ENCODE data around the gene FXN. TPM values are rescaled to one million over a fixed set of nuclear protein-coding genes. Genes with fewer than 3 reads are reported as not detected.

Gene FXN
- total and polyA plus RNA-seq, 2 donors from 2014 or later, result 12.9 to 21.1 TPM

DNA sequence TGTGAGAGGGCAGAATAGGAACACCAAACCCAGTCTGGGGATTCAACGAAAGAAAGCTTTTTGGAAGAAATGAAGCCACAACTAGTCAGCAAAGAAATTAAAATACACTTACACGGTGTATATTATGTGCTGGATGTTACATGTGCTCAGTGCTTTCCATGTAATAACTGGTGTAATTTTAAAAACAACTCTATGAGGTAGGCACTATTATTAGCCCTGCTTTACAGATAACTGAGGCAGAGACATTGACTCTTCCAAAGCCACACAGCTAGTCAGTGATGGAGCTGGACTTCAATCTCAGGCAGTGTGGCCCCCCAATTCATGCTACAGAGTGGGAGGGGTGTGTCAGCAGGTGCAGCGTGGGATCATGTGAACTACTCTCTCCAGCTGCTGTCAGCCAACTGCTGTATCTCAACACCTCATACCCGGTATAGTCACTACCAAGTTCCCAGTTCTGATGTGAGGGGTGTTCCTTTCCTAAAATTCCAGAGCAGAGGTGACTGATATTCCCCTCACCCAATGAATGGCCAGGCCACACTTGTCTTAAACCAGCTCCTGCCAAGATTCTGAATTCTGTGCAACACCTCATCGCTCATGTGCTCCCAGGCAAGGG, 104.7 kb downstream of the FXN start:
- no peak for TF ChIP-seq CTCF (IDR thresholded peaks at IDR 0.05; ENCODE audit: borderline replicate concordance, extremely low read depth, insufficient read depth)
- H3K4me1 ChIP-seq (ENCODE audit: control insufficient read depth in 2 of 3, insufficient read depth in 2 of 3, low read depth in 1 of 3, low read length in 3 of 3), result peaks cover 0 to 2% (median 0%) of the 10 kb centered on the region in 3 donors
- no peaks in the 10 kb centered on the region for H3K9me3 ChIP-seq (ENCODE audit: control insufficient read depth in 2 of 3, insufficient read depth in 1 of 3, low read length in 3 of 3)
- no peaks in the 10 kb centered on the region for H3K27me3 ChIP-seq (ENCODE audit: control insufficient read depth, insufficient read depth, low read length)
- no peak overlapping the region for H3K9ac ChIP-seq (ENCODE audit: low read length in 3 of 3)
- H3K27ac ChIP-seq (ENCODE audit: low read depth in 2 of 2, low read length in 2 of 2), result no peak overlapping the region
- H3K36me3 ChIP-seq (ENCODE audit: control insufficient read depth in 2 of 3, insufficient read depth in 3 of 3, low read length in 3 of 3), result peaks cover 0 to 6% (median 5%) of the 10 kb centered on the region in 3 donors
- DNase-seq (no peak), FAIRE-seq (no peak)
- intact Hi-C loops (cut with DNase I), result no loop called here
- H3K4me3 ChIP-seq (ENCODE audit: low read length in 3 of 3), result no peak overlapping the region

DNA sequence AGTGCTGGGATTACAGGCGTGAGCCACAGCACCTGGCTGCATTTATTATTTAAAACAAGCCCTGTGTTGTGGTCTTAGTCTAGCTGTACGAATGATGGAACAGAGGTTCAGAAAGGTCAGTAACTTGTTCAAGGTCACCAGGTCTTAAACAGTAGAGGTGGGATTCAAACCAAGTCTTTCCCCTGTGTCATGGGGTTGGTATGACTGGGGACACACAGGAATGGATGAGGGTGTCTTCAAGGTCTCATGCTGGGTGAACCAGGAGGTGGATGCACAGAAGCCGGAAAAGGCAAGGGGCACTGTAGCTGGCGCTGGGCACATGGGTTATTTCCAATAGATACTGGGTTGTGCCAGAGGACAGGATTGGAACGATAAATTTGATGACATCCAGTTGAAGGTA, 106.3 kb downstream of the FXN start:
- Histone ChIP-seq H3K36me3 (ENCODE audit: control insufficient read depth in 2 of 3, insufficient read depth in 3 of 3, low read length in 3 of 3) (peaks cover 0 to 6% (median 5%) of the 10 kb centered on the region in 3 donors), H3K4me1 (ENCODE audit: control insufficient read depth in 2 of 3, insufficient read depth in 2 of 3, low read depth in 1 of 3, low read length in 3 of 3) (peaks cover 0 to 2% (median 0%) of the 10 kb centered on the region in 3 donors), H3K9me3 (ENCODE audit: control insufficient read depth in 2 of 3, insufficient read depth in 1 of 3, low read length in 3 of 3) (no peaks in the 10 kb centered on the region), H3K9ac (ENCODE audit: low read length in 3 of 3) (no peak overlapping the region), H3K4me3 (ENCODE audit: low read length in 3 of 3) (no peak overlapping the region), H3K27ac (ENCODE audit: low read depth in 2 of 2, low read length in 2 of 2) (no peak overlapping the region), H3K27me3 (ENCODE audit: control insufficient read depth, insufficient read depth, low read length) (no peaks in the 10 kb centered on the region)
- FAIRE-seq, result no peak
- no peak for TF ChIP-seq CTCF (IDR thresholded peaks at IDR 0.05; ENCODE audit: borderline replicate concordance, extremely low read depth, insufficient read depth)
- no peak for DNase-seq
- intact Hi-C loops (cut with DNase I), result no loop called here

DNA sequence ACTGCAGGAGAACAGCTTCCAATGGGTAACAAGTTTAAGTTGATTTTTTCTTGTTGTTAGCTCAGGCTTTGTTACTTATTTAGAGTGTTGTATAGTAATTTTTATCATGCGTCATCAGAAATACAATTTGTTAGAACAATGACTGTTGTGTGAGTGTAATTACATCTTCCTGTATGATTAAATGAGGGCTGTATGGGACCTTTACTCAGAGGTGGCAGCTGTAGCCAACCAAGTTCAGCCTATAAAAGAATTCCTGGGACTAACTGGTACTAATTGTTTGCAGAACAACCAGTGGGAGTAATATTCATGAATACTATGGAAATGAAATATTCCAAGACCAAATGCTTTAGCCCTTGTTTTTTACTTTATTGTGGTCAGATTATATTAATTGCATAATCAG, 107.7 kb downstream of the FXN start:
- Histone ChIP-seq H3K9me3 (ENCODE audit: control insufficient read depth in 2 of 3, insufficient read depth in 1 of 3, low read length in 3 of 3) (no peaks in the 10 kb centered on the region), H3K4me3 (ENCODE audit: low read length in 3 of 3) (no peak overlapping the region), H3K36me3 (ENCODE audit: control insufficient read depth in 2 of 3, insufficient read depth in 3 of 3, low read length in 3 of 3) (peaks cover 0 to 5% (median 4%) of the 10 kb centered on the region in 3 donors), H3K27ac (ENCODE audit: low read depth in 2 of 2, low read length in 2 of 2) (no peak overlapping the region), H3K4me1 (ENCODE audit: control insufficient read depth in 2 of 3, insufficient read depth in 2 of 3, low read depth in 1 of 3, low read length in 3 of 3) (peaks cover 0 to 2% (median 0%) of the 10 kb centered on the region in 3 donors), H3K9ac (ENCODE audit: low read length in 3 of 3) (no peak overlapping the region), H3K27me3 (ENCODE audit: control insufficient read depth, insufficient read depth, low read length) (no peaks in the 10 kb centered on the region)
- DNase-seq, result no peak
- intact Hi-C loops (cut with DNase I), result no loop called here
- no peak for FAIRE-seq
- no peak for TF ChIP-seq CTCF (IDR thresholded peaks at IDR 0.05; ENCODE audit: borderline replicate concordance, extremely low read depth, insufficient read depth)

Measured in kidney (tissue), 14 donors.